Inflammatory macrophage treated with lipopolysaccharide for 4 hours (primary cell): ENCODE results near the gene ZDHHC1.

ENCODE experiments used
- DNase-seq: peaks from one replicate; pipeline ENCODE4 v3.0.0-alpha.2; 2020

ZDHHC1 gene

GRCh38 chr16:67447508-67448076, 31.3 kb upstream of the ZDHHC1 start:
- DNase-seq: peak; percentile 62

DNA sequence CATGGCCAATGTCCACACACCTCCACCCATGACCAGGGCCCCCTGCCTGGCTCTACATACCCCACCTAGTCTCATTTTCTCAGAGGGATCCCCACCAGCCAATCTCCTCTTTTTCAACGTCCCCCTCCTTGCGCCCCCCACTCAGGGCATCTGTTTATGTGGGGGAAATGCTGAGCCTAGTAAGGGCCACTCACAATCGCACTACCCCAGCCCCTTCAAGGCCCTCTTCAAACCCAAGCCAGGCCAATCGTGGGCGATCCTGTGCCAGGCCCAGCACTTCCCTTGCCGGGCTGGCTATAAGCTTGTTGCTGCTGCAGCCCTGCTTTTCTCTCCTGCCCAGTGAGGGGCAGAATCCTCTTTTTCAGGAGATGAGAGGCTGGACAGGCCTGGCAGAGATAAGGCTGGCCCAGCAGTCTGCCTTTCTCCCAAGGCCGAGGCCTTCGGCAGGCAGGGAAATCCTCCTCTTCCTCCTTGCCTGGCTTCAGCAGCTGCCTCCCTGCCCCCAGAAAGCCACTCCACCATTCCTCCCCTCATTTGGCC, 30.8 kb upstream of the ZDHHC1 start:
- no peak for DNase-seq

DNA sequence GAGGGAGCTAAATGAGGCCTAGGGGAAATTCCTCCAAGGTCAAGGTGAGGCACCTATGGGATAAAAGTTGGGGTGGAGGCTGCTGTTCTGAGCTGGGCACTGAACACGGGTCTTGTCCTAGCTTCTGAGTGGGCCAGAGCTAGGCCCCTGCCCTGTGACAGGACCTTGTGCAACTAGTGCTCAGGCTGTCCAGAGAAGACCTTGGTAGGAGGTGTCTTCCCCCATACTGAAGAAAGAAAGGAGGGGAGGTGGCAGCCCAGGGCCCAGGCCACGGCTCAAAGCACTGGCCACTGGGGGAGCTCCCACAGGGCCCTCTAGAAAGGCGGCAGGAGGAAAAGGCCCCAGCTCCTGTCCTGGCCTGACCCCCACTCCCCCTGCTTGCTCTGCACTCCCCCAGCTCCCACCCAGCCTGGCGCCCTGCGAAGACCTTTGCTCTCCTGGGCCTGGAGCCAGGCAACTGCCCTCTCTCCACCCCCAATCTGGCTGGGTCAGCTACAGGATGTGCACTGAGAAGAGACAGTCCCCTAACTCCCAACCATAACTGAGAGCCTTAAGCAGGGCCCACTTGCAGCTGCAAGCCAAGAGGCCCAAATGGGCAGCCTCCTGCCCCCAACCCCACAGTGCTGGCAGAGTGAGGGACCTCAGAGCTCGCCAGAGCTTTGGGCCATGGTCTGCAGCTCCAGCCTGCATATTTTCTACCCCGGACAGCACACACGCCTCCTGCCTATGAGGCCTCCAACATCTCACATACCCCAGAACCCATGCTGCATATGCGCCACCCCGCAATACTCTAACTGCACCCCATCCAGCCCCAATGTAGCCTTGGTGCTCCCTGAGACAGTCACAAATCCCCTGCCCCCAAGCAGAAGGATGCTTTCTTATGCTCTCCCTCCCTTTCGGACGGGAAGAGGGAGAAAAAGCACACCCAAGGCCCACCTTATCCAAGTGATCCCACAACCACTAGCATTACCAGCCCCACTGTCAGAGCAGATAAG, 29.9 kb upstream of the ZDHHC1 start:
- DNase-seq: no peak

- no peak for DNase-seq
Measured at GRCh38 chr16:67445441-67445912, 29.2 kb upstream of the ZDHHC1 start.

DNA sequence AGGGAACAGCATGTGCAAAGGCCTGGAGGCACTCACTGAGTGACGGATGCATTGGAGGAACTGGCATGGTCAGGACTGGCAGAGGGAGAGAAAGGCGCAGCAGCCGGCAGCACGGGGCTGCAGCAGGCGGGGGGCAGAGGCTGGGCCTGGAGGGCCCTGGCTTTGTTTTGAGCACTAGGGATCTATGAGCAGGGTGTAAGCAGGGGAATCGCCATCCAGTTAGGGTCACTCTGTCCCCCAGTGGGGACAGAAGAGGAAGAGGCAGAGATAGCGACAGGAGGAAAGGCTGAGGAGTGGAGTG, 28.8 kb upstream of the ZDHHC1 start:
- no peak for DNase-seq

DNA sequence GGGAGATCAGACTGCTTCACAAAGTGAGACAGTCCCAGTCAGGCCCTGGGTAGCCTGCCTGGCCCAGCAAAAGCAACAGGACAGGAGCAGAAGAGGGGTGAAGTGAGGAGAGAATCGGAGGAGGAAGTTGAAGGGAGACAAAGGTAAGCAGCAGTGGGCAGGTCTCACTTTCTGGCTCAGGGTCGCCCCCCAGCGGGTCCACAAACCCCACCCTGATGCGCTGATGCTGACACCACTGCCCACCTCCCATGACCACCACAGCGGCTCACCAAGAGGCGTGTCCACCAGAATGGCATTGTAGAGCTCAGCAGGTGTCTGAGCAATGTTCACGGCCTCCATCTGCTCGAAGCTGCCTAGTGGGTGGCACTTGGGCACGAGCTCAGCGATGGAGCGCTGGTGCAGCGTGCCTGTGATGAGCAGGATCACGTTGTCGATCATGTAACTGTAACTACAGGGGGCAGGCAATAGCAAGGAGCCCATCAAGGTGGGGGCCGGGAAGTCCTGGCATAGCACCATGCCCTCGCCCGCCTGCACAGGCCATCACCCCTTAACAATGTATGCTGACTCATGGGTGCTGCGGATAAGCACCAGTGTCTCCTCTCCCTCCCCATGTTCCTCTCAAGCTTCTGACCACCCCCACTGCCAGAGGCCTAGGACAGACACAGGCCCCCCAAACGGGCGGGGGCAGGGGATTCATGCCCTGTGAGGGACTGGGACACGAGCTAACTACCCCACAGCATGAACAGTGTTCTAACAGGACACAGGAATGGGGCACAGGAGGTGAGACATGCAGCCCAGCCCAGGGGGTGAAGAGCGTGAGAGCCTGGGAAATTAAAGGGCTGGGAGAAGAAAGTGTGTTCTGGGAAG, 28.2 kb upstream of the ZDHHC1 start:
- DNase-seq: no peak

DNA sequence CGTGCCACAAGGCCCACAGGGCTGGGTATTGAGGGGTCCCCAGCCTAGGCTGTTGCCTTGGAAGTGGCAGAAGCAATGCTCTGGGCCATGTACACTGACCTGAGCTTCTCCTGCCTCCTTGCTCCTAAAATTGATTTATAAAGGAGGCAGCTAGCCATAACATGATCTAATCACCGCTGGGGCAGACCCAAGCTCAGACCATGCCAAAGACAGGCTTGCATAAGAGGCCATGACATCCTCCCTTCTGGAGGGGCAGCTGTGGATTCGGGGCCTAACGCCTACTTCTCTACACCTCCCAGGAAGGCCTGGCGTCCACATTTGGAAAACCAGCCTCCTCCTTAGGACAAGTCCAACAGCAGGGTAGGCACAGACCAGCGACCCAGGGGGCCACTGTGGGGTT, 27.0 kb upstream of the ZDHHC1 start:
- DNase-seq: no peak

DNA sequence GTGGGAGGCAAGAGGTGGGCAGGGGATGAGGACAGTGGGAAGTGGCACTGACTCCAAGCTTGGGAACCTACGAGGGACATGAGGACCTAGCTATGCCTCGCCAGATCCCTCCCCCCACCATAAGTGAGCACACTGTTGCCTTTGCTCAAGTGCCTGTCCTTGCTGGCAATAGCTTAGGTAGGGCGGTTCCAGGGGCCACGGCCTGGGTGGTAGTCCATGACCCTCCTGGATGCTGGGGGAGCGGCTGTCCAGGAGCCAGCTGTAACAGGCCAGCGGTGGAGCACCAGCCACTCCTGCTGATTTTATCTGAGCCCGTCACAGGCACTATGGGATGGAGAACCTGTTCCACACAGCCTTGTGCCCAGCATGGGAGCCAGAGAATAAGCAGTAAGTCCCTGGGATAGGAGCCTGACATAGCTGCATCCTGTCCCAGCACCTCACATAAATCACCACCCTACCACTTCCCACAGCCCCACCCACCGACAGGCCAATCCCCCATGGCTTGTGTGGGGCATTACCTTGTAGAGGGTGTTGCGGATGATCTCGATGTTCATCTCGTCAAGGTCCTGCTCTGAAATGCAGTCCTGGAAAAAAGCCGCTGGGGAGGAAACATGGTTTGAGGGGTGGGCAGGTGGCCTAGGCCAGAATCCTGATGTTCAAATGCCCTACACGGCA, 26.4 kb upstream of the ZDHHC1 start:
- DNase-seq: no peak

DNA sequence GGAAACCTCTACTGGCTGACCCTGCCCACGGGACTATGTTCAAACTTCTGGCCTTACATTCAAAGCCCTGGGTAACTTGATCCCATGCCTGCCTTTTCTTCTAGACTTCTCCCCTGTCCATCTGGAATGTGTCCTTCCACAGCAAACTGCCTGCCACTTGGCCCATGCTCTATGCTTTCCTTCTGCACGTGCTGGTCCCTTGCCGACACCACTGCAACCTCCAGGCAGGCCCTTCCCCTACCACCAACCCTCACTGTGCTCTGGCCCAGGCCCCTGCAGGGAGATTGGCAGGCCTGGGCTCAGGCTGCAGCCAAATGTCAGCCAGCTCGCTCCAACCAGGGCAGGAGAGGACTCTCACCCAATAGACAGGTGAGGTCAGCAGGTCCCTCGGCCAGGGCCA, 25.6 kb upstream of the ZDHHC1 start:
- DNase-seq: no peak

DNA sequence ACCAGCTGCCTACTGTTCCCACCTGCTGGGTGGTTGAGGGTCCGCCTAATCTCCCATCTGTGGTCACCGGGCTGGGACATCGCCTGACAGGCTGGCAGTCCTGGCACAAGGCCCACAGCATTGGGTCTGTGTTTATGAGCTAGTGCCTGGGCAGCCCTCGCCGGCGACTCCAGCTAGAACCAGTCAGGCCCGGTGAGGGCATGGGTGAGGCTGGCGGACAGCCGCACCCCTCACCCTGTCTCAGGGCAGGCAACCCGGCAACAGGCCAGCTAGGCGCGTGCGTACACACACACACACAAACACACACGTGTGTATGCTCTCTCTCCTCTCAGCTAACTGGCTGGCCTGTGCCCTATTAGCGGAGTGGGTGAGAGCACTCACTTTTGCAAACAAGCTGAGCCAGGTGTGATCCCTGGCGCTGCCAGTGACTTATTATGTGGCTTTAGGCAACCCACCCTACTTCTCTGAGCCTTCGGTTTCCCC, 25.0 kb upstream of the ZDHHC1 start:
- DNase-seq: no peak

DNA sequence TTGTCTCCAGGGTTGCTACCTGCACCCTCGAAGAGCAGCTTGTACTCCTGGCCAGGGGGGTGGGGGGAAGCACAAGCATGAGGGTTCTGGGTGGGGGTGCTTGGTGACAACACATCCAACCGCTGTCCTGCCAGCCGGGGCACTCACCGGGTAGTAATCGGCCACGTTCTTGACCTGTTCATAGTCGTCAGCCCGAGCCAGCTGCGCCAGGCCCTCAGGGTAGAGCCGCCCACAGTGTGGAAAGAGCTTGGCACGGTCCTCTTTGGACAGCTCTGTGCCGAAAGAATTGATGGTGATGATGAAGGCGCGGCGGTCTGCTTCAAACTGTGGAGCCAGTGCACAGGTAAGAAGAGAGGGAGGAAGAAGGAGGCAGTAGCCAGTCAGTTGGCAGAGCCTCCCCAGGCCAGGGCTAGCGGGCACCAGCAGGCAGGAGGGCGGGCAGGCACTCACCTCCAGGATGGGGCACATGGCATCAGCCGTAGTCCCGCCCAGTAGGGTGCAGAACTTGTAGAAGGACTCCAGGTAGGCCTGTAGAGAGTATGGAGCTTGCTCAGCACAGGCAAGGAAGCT, 22.6 kb upstream of the ZDHHC1 start:
- DNase-seq: no peak

DNA sequence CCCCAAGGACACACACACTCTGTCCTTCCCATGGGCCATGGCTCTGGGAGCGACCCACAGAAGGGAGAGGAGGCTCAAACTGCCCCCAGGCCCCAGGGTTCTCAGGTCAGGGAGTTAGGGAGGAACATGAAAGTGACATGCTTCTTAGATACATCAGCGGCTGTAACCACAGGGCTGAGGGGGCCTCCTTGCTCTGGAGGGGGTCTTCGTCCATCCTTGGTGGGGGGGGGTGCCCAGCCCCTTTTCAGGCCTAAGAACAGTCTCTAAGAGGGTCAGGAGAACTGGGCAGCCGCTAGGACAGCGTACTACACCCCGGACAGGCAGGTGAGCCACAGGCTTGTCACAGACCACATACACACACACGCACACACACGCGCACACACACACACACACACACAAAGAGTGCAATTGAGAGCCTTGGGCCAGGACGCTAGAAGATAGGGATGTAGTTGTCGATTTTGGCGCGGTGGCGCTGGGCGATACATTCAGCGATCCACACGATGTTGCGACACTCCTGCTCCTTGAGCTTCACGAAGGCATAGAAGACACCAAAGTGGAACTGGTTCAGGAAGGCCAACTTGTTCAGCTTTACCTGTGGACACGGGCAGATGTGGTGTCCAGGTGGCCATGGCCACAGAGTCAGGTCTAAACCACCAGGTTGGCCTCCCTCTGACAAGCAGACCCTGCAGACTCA, 22.0 kb upstream of the ZDHHC1 start:
- DNase-seq: no peak

DNA sequence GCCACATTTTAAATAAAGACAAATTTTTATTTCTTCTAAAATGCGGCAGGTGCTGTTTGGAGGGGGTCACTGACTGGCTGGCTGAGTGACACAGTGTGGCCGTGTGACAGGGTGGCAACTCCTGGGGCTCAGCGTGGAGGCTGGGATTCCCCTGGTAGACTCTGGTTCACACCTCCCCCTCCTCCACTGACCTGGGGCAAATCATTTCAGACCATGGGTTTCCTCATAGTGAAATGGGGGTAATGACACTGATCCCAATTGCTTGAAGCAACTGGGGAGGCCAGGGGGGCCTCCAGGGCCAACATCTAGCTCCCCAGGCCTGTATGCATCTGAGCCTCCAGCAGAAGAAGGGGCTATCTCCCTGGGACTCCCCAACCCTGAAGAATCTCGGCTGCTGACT, 21.2 kb upstream of the ZDHHC1 start:
- DNase-seq: no peak

- DNase-seq: no peak
Measured at GRCh38 chr16:67436640-67437193, 20.4 kb upstream of the ZDHHC1 start.

DNA sequence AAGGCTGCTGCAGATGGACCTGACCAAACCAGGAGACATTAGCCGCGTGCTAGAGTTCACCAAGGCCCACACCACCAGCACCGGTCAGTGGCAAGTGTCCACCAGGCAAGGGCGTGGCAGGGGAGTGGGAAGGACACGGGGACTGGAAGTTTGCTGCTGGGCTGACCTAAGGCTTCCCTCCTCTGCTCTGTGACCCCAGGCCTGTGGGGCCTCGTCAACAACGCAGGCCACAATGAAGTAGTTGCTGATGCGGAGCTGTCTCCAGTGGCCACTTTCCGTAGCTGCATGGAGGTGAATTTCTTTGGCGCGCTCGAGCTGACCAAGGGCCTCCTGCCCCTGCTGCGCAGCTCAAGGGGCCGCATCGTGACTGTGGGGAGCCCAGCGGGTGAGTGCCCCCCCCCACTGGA, 19.5 kb upstream of the ZDHHC1 start:
- DNase-seq: no peak

DNA sequence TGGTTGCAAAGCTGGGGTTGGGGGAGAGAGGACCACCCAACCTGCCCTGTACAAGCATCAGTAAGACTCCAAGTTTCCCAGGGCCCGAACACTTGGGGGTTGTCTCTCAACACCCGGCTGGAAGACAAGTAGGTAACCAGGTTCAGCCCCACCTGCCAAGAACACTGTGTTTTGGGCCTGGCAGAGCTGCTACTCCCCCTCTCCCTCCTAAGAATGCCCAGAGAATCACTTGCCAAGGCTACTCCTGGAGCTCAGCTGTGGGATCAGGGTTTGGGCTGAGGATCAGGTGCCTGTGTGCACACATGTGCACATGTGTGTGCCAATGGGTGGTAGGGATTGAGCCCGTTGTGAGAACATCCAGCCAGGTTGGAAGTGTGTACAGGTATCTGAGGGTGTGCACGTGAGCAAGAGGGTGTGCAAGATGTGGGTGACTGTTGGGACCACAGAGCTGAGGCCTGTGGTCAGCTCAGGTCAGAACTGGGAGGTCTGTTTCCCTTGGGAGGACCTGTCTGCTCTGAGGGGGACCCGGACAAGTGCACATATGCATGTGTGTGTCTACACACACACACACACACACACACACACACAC, 16.9 kb upstream of the ZDHHC1 start:
- no peak for DNase-seq

GRCh38 chr16:67432506-67432890, 16.2 kb upstream of the ZDHHC1 start:
- no peak for DNase-seq

DNA sequence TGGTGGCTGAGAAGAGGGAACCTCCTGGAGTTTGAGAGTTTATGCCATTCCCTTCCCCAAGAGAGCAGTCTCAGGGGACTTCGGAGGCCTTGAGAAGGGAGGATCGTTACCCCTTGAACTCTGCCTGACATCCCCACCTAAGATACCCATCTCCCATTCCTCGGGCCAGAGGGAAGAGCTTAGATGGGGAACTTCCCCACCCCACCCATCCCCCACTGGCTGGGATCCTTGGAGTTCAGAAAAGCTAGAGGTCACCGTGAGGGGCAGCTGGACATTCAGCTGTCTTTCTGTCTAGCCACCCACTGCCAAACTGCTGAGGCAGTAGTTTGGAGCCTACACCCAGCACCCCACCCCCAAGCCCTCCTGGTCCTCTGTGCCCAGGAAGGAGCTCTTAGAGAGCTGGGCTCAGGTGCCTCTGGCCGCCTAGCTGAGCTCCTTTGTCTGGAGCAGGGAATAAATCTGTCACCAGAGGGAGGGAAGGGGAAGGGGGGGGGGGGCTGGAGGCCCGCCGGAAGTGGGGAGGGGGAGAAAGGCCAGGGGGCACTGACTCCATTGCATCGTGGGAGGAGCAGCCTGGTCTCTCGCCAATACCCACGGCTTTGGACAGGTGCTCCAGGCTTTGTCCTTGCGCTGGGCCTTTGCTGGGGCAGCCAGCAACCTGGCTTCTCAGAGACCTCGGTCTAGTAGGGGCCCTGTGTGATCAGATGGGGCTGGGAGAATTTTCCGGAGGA, 15.7 kb upstream of the ZDHHC1 start:
- DNase-seq: peak; percentile 20

GRCh38 chr16:67430977-67431774, 14.9 kb upstream of the ZDHHC1 start, which contains the start of gene HSD11B2:
Gene HSD11B2, plus strand, starts transcription at chr16:67431121. Its CDS starts 128 bp downstream, at chr16:67431249.
- DNase-seq: peak; percentile 59
